ENCODE data around the gene YKT6.
"Not testable (repeated sequence)": the region's sequence is repeated elsewhere in the genome, so short reads cannot be mapped to it uniquely, and the experiment has no call there.

Gene YKT6

GRCh38 chr7:44195889-44196288, 4.9 kb upstream of the YKT6 start:
- no peaks in the 10 kb centered on the region for H4K20me1 ChIP-seq (ENCODE audit: insufficient read depth, low read length)
- no peaks in the 10 kb centered on the region for H3K36me3 ChIP-seq (replicated peaks; ENCODE audit: insufficient read depth, low read length)
- no peak overlapping the region for H3K9ac ChIP-seq (ENCODE audit: low read length)
- no peak overlapping the region for H3K27ac ChIP-seq (ENCODE audit: low read length)
- no peak for TF ChIP-seq EZH2 (optimal IDR thresholded peaks at IDR 0.05; ENCODE audit: low read depth, low read length)
- no peak for TF ChIP-seq CTCF (IDR thresholded peaks at IDR 0.05; ENCODE audit: low read length)
- no peak for TF ChIP-seq EZH2phosphoT487 (IDR thresholded peaks at IDR 0.05; ENCODE audit: low read length)
- H3K4me3 ChIP-seq (ENCODE audit: low read length) = no peak overlapping the region
- H3K9me3 ChIP-seq (replicated peaks; ENCODE audit: insufficient read depth, low read length) = no peaks in the 10 kb centered on the region
- H3K27me3 ChIP-seq (replicated peaks; ENCODE audit: insufficient read depth, low read length) = no peaks in the 10 kb centered on the region
- H3K4me2 ChIP-seq (ENCODE audit: low read depth, low read length) = no peak overlapping the region
- DNase-seq = no peak
- peaks cover under 1% of the 10 kb centered on the region for H3K79me2 ChIP-seq (ENCODE audit: low read length)
- no peaks in the 10 kb centered on the region for H3K9me2 ChIP-seq (replicated peaks; ENCODE audit: insufficient read depth, low read length)
- H3F3A ChIP-seq (ENCODE audit: insufficient read depth, low read length) = no peaks in the 10 kb centered on the region
- no peak overlapping the region for H2AFZ ChIP-seq (ENCODE audit: low read length)
- no peaks in the 10 kb centered on the region for H3K4me1 ChIP-seq (ENCODE audit: low read length)

GRCh38 chr7:44196450-44196872, 4.3 kb upstream of the YKT6 start:
- Histone ChIP-seq H3K27me3 (replicated peaks; ENCODE audit: insufficient read depth, low read length) (no peaks in the 10 kb centered on the region), H4K20me1 (ENCODE audit: insufficient read depth, low read length) (no peaks in the 10 kb centered on the region), H3K4me3 (ENCODE audit: low read length) (no peak overlapping the region), H3K79me2 (ENCODE audit: low read length) (peaks cover 6% of the 10 kb centered on the region), H3K27ac (ENCODE audit: low read length) (no peak overlapping the region), H3K9me3 (replicated peaks; ENCODE audit: insufficient read depth, low read length) (no peaks in the 10 kb centered on the region), H3K4me1 (ENCODE audit: low read length) (no peaks in the 10 kb centered on the region), H2AFZ (ENCODE audit: low read length) (no peak overlapping the region), H3K9ac (ENCODE audit: low read length) (no peak overlapping the region), H3K36me3 (replicated peaks; ENCODE audit: insufficient read depth, low read length) (no peaks in the 10 kb centered on the region), H3K4me2 (ENCODE audit: low read depth, low read length) (no peak overlapping the region), H3F3A (ENCODE audit: insufficient read depth, low read length) (no peaks in the 10 kb centered on the region), H3K9me2 (replicated peaks; ENCODE audit: insufficient read depth, low read length) (no peaks in the 10 kb centered on the region)
- TF ChIP-seq EZH2phosphoT487 (IDR thresholded peaks at IDR 0.05; ENCODE audit: low read length) (no peak), CTCF (IDR thresholded peaks at IDR 0.05; ENCODE audit: low read length) (peak; percentile 59)
- DNase-seq = peak; percentile 24

- H3K9me3 ChIP-seq (replicated peaks; ENCODE audit: insufficient read depth, low read length) = no peaks in the 10 kb centered on the region
- no peaks in the 10 kb centered on the region for H3K27me3 ChIP-seq (replicated peaks; ENCODE audit: insufficient read depth, low read length)
- H4K20me1 ChIP-seq (ENCODE audit: insufficient read depth, low read length) = no peaks in the 10 kb centered on the region
- no peak overlapping the region for H3K4me3 ChIP-seq (ENCODE audit: low read length)
- H3K27ac ChIP-seq (ENCODE audit: low read length) = no peak overlapping the region
- no peak for DNase-seq
- TF ChIP-seq EZH2phosphoT487 (IDR thresholded peaks at IDR 0.05; ENCODE audit: low read length) = no peak
- TF ChIP-seq CTCF (IDR thresholded peaks at IDR 0.05; ENCODE audit: low read length) = no peak
- no peak for TF ChIP-seq EZH2 (optimal IDR thresholded peaks at IDR 0.05; ENCODE audit: low read depth, low read length)
- no peak overlapping the region for H3K9ac ChIP-seq (ENCODE audit: low read length)
- no peak overlapping the region for H3K4me2 ChIP-seq (ENCODE audit: low read depth, low read length)
- H3K36me3 ChIP-seq (replicated peaks; ENCODE audit: insufficient read depth, low read length) = no peaks in the 10 kb centered on the region
- no peak overlapping the region for H2AFZ ChIP-seq (ENCODE audit: low read length)
- H3K79me2 ChIP-seq (ENCODE audit: low read length) = peaks cover 16% of the 10 kb centered on the region
- 0 out of 2 replicates have a peak, but pooled peaks cover 3% of the 10 kb centered on the region for H3K4me1 ChIP-seq (ENCODE audit: low read length)
- H3F3A ChIP-seq (ENCODE audit: insufficient read depth, low read length) = no peaks in the 10 kb centered on the region
- H3K9me2 ChIP-seq (replicated peaks; ENCODE audit: insufficient read depth, low read length) = no peaks in the 10 kb centered on the region
Measured at GRCh38 chr7:44197474-44197873, 3.3 kb upstream of the YKT6 start.

- H3F3A ChIP-seq (ENCODE audit: insufficient read depth, low read length); H3K4me2 ChIP-seq (ENCODE audit: low read depth, low read length); H3K4me3 ChIP-seq (ENCODE audit: low read length); H2AFZ ChIP-seq (ENCODE audit: low read length); H3K9me3 ChIP-seq (replicated peaks; ENCODE audit: insufficient read depth, low read length); H3K9me2 ChIP-seq (replicated peaks; ENCODE audit: insufficient read depth, low read length); H3K9ac ChIP-seq (ENCODE audit: low read length); H3K4me1 ChIP-seq (ENCODE audit: low read length); H3K27ac ChIP-seq (ENCODE audit: low read length); H3K36me3 ChIP-seq (replicated peaks; ENCODE audit: insufficient read depth, low read length); H3K27me3 ChIP-seq (replicated peaks; ENCODE audit: insufficient read depth, low read length); DNase-seq; H4K20me1 ChIP-seq (ENCODE audit: insufficient read depth, low read length): not testable (repeated sequence)
- H3K79me2 ChIP-seq (ENCODE audit: low read length) = peaks cover 43% of the 10 kb centered on the region
Measured at GRCh38 chr7:44200163-44200562, 615 bp upstream of the YKT6 start.

Data from MM.1S (cell line).